ENCODE results near the gene MRPL36.
"Not testable (repeated sequence)": the region's sequence is repeated elsewhere in the genome, so short reads cannot be mapped to it uniquely, and the experiment has no call there.

MRPL36 gene

GRCh38 chr5:1831677-1832313 lies 32.2 kb upstream of the MRPL36 start:
- DNase-seq, result no peak

- no peak for DNase-seq
These were observed 31.6 kb upstream of the MRPL36 start for GRCh38 chr5:1831257-1831656.

- DNase-seq, result no peak
These were observed 31.1 kb upstream of the MRPL36 start for GRCh38 chr5:1830571-1831228.

GRCh38 chr5:1827886-1828397 lies 28.3 kb upstream of the MRPL36 start:
- no peak for DNase-seq

- no peak for DNase-seq
These were observed 27.6 kb upstream of the MRPL36 start for GRCh38 chr5:1827025-1827885.

GRCh38 chr5:1826235-1826980 lies 26.8 kb upstream of the MRPL36 start:
- no peak for DNase-seq

- no peak for DNase-seq
These were observed 25.5 kb upstream of the MRPL36 start for GRCh38 chr5:1824903-1825841.

GRCh38 chr5:1824109-1824821 lies 24.6 kb upstream of the MRPL36 start:
- no peak for DNase-seq

GRCh38 chr5:1823381-1824034 lies 23.9 kb upstream of the MRPL36 start:
- DNase-seq, result no peak

- no peak for DNase-seq
These were observed 22.2 kb upstream of the MRPL36 start for GRCh38 chr5:1821862-1822261.

GRCh38 chr5:1820926-1821325 lies 21.3 kb upstream of the MRPL36 start:
- no peak for DNase-seq

- DNase-seq, result no peak
These were observed 20.7 kb upstream of the MRPL36 start for GRCh38 chr5:1820381-1820780.

GRCh38 chr5:1819458-1819857 lies 19.8 kb upstream of the MRPL36 start:
- DNase-seq, result no peak

GRCh38 chr5:1818784-1819183 lies 19.1 kb upstream of the MRPL36 start:
- DNase-seq, result no peak

- DNase-seq, result no peak
These were observed 17.8 kb upstream of the MRPL36 start for GRCh38 chr5:1817261-1818043.

GRCh38 chr5:1816495-1817089 lies 17.0 kb upstream of the MRPL36 start:
- DNase-seq, result not testable (repeated sequence)

GRCh38 chr5:1815881-1816292 lies 16.2 kb upstream of the MRPL36 start:
- DNase-seq, result no peak

GRCh38 chr5:1815071-1815786 lies 15.6 kb upstream of the MRPL36 start:
- DNase-seq, result no peak

All from activated effector memory CD4-positive, alpha-beta T cell treated with Interleukin-2 at 50 U/mL for 16 hours (primary cell).